Epithelial cell of esophagus (primary cell): ENCODE measurements around the gene WWTR1.

Experiments
- DNase-seq: peaks from one replicate; pipeline ENCODE4 v3.0.0; 2010; ENCODE audit warnings: low read depth
- H3K4me3 ChIP-seq: 2 replicates; pipeline ENCODE4 v1.5.1; 2011; ENCODE audit warnings: mild to moderate bottlenecking, low read length, control low read depth
- TF ChIP-seq, protein P1 (sequence below): IDR thresholded peaks from 2 replicates; pipeline ENCODE4 v1.5.1; 2011; ENCODE audit warnings: low read depth, mild to moderate bottlenecking, low read length, control low read depth, inconsistent platforms; ENCODE audit not compliant: insufficient read depth; ENCODE audit errors: missing control alignments

The WWTR1 gene

DNA sequence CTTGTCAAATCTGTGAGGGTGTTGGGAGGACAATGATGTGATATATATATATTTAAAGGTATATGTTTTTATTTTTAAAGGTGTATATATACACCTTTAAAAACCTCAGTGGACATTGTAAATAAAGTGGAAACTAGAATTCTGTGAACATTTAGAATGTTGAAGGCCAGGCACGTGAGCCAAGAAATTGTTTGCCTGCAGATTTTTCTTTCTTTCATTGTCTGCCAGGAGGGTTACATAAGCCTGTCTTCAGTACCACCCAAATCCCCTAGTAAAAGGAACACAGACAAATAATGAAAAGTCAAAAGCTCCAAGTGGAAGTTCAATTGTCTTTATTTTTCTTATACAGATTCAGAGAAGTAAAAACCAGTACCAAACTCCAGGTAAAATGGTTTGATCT is 140.9 kb downstream of the WWTR1 start:
- TF ChIP-seq, protein P1, sequence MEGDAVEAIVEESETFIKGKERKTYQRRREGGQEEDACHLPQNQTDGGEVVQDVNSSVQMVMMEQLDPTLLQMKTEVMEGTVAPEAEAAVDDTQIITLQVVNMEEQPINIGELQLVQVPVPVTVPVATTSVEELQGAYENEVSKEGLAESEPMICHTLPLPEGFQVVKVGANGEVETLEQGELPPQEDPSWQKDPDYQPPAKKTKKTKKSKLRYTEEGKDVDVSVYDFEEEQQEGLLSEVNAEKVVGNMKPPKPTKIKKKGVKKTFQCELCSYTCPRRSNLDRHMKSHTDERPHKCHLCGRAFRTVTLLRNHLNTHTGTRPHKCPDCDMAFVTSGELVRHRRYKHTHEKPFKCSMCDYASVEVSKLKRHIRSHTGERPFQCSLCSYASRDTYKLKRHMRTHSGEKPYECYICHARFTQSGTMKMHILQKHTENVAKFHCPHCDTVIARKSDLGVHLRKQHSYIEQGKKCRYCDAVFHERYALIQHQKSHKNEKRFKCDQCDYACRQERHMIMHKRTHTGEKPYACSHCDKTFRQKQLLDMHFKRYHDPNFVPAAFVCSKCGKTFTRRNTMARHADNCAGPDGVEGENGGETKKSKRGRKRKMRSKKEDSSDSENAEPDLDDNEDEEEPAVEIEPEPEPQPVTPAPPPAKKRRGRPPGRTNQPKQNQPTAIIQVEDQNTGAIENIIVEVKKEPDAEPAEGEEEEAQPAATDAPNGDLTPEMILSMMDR: no peak
- no peak overlapping the region for H3K4me3 ChIP-seq
- no peak for DNase-seq

DNA sequence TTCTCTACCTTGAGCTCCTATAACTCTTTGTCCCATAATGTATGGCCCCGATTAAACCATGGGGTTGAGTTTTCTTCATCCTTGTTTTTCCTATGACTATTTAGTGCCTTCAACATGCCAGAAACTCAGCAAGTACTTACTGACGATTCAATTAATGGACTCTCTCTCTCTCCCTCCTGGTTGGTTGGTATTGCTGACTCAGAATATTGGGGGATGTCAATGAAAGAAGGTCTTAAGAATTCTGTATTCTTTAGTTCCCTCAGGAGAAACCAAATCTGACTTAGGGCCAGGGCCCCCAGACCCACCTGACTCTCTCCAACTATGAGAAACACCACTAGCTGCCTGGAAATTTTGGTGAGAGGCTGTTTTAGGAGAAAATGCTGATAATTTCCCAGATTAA is 142.6 kb downstream of the WWTR1 start:
- no peak overlapping the region for H3K4me3 ChIP-seq
- DNase-seq: no peak
- TF ChIP-seq, protein P1: no peak

DNA sequence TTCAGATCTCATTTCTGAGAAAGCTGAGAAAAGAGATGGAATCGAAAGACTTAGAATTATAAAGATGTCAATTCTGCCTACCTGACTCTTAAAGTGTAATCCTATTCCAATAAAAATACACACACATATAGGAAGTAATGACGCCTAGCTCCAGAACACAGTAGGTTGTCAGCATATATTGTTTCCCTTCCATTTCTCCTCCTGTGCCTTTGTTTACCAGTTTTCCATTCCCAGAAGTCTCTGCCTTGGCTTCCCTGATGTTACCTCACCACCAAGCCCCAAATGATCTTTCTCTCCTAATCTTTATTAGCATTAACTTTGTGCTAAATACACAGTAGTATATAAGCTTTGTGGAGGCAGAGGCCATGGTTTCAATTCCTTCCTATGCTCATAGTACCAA is 143.4 kb downstream of the WWTR1 start:
- no peak overlapping the region for H3K4me3 ChIP-seq
- TF ChIP-seq, protein P1: no peak
- DNase-seq: no peak

DNA sequence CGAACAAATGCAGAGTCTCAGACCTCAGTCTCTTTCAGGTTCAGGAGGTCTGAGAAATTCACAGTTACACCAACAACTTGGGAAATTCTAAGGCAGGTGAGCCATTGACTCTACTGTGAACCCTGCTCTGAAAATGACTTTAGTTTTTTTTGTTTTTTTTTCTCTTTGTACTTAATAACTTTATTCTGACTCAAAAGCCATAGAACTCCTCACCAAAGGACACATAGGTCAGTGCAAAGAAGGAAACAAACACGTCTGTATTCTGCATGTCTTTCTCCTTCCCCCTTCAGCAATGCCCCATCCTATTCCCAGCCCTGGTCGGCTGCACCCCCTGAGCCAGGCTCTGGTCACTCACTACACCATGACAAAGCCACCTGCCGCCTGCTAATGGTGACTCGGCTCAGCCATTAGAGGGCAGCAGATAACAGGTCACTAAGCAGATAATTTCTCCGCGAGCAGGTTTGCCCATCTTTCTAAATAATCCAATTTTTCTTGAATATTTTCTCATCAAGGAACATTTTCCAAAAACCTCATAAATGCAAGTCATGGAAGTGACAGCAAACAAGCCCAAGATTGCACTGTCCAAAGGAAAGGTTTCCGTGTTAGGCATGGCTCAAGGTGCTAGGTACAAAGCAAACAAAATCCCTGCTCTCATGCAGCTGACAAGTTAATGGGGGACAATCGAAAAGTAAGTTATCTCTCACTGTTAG is 145.6 kb downstream of the WWTR1 start:
- DNase-seq: peak; percentile 70
- no peak overlapping the region for H3K4me3 ChIP-seq
- TF ChIP-seq, protein P1: peak; percentile 90

DNA sequence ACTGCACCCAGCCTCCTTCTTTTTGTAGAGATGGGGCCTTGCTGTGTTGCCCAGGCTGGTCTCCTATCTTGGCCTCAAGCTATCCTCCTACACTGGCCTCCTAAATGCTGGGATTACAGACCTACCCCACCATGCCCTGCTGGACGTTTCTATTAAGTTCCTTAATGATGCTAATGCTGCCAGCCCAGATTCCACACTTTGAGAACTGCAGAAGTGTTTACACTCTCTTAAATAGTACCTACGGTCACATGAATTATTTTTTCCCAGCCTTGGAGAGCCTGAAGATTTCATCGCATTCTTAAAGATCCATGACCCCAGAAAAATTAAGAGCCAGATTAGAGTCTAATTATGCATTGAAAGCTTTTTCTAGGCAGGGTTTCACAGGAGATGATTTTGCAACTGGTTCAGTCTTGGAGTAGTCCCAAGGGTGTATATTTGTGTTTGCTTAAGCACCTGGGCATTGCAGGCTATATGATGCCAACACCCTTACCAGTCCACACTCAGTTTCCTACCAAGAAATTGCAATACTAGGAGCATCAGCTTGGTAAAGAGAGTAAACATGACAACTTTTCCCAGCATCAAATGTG is 146.7 kb downstream of the WWTR1 start:
- TF ChIP-seq, protein P1: no peak
- no peak overlapping the region for H3K4me3 ChIP-seq
- DNase-seq: no peak

DNA sequence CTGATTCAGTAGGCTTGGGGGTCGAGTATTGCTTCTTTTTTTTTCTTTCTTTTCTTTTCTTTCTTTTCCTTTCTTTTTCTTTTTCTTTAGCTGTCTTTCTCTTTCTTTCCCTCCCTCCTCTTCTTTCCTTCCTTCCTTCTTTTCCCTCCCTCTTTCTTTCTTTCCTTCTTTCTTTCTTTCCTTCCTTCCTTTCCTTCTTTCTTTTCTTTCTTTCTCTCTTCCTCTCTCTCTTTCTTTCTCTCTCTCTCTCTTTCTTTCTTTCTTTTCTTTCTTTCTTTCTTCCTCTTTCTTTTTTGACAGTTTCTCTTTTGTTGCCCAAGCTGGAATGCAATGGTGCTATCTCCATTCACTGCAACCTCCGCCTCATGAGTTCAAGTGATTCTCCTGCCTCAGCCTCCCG is 147.3 kb downstream of the WWTR1 start:
- no peak overlapping the region for H3K4me3 ChIP-seq
- DNase-seq: no peak

More for the DNA sequence above, 147.3 kb downstream of the WWTR1 start:
- TF ChIP-seq, protein P1: no peak
